Measurements from ENCODE around the gene NOTCH4. TPM values are rescaled to one million over a fixed set of nuclear protein-coding genes. Genes with fewer than 3 reads are reported as not detected.

Gene NOTCH4
- total and polyA plus RNA-seq, 9 of the 15 experiments (the other 6 are each of a cell fraction or from before 2014, with no cell fraction given), result 0.24 to 4.3 (median 1.7) TPM

- TF ChIP-seq NR1H2 (CRISPR knock-in tag; IDR thresholded peaks at IDR 0.05), result peak; percentile 48; the same call in 1 of the 2 replicates
- no peak for TF ChIP-seq FOXA3 (CRISPR knock-in tag; conservative IDR thresholded peaks at IDR 0.05 in 1 of 2, IDR thresholded peaks at IDR 0.05 in 1 of 2)
- TF ChIP-seq TAF1 (IDR thresholded peaks at IDR 0.05; ENCODE audit: control insufficient read depth, extremely low read depth, insufficient read depth, low read length, severe bottlenecking), result no peak
- no peak for TF ChIP-seq RUNX1 (IDR thresholded peaks at IDR 0.05; ENCODE audit: low read depth)
- no peak for TF ChIP-seq SPI1 (IDR thresholded peaks at IDR 0.05; ENCODE audit: borderline replicate concordance, low read depth, low read length)
- TF ChIP-seq ARID2 (IDR thresholded peaks at IDR 0.05), result no peak
- no peak for TF ChIP-seq TCF15 (CRISPR knock-in tag; IDR thresholded peaks at IDR 0.05)
- no peak for TF ChIP-seq PHF20 (IDR thresholded peaks at IDR 0.05; ENCODE audit: partially characterized antibody)
- TF ChIP-seq RREB1 (CRISPR knock-in tag; IDR thresholded peaks at IDR 0.05), result no peak
- TF ChIP-seq ZNF75A (CRISPR knock-in tag; IDR thresholded peaks at IDR 0.05), result no peak
- no peak for TF ChIP-seq PRPF4 (IDR thresholded peaks at IDR 0.05; ENCODE audit: insufficient read depth, low read depth, low read length, poor library complexity, severe bottlenecking)
- TF ChIP-seq SMAD1 (IDR thresholded peaks at IDR 0.05; ENCODE audit: low read depth, low read length, partially characterized antibody), result no peak
- peak in 1 of 2 experiments; percentile 26; a peak in 1 of 4 replicates for TF ChIP-seq TEAD1 (CRISPR knock-in tag; IDR thresholded peaks at IDR 0.05)
- no peak; the same call in 1 of the 2 replicates for TF ChIP-seq TCF7L2 (IDR thresholded peaks at IDR 0.05; ENCODE audit: low read depth, low read length)
- no peak for TF ChIP-seq FOXM1 (IDR thresholded peaks at IDR 0.05; ENCODE audit: low read depth)
- no peak for TF ChIP-seq FOXM1 (CRISPR knock-in tag; IDR thresholded peaks at IDR 0.05; ENCODE audit: low read depth)
- TF ChIP-seq SAP30 (IDR thresholded peaks at IDR 0.05; ENCODE audit: borderline replicate concordance, insufficient read depth, low read depth, low read length, poor library complexity, severe bottlenecking), result no peak
- no peak for TF ChIP-seq TRIM28 (IDR thresholded peaks at IDR 0.05)
Observed at GRCh38 chr6:32168807-32169591, 54.9 kb downstream of the NOTCH4 start (continued).

Measured in K562 (cell line).